ENCODE results near the gene MSRB3. TPM values are rescaled to one million over a fixed set of nuclear protein-coding genes. Genes with fewer than 3 reads are reported as not detected.
A peak's percentile ranks its signal among the peaks of the same experiment; 100 is the strongest.
"Not testable (repeated sequence)": the region's sequence is repeated elsewhere in the genome, so short reads cannot be mapped to it uniquely, and the experiment has no call there.

The MSRB3 gene
- total RNA-seq, 1 experiment from 2014 or later, result 2.8 TPM

GRCh38 chr12:65276916-65277530 is 1.5 kb upstream of the MSRB3 start:
- Histone ChIP-seq H3K36me3 (replicated peaks; ENCODE audit: control insufficient read depth, insufficient read depth, low read length) (no peaks in the 10 kb centered on the region), H3K27me3 (ENCODE audit: control insufficient read depth, insufficient read depth, low read length) (peaks cover 15% of the 10 kb centered on the region), H3K4me3 (ENCODE audit: insufficient read depth, low read depth, low read length) (no peak overlapping the region)
- no peak for DNase-seq

- DNase-seq, result peak; percentile 35
- H3K4me3 ChIP-seq (ENCODE audit: insufficient read depth, low read depth, low read length), result peak overlapping the region; percentile 74
- H3K27me3 ChIP-seq (ENCODE audit: control insufficient read depth, insufficient read depth, low read length), result peaks cover 15% of the 10 kb centered on the region
- H3K36me3 ChIP-seq (replicated peaks; ENCODE audit: control insufficient read depth, insufficient read depth, low read length), result no peaks in the 10 kb centered on the region
Observed at GRCh38 chr12:65277994-65278575, 398 bp upstream of the MSRB3 start.

- no peak for DNase-seq
- peaks cover 15% of the 10 kb centered on the region for H3K27me3 ChIP-seq (ENCODE audit: control insufficient read depth, insufficient read depth, low read length)
- peak overlapping the region; percentile 74 for H3K4me3 ChIP-seq (ENCODE audit: insufficient read depth, low read depth, low read length)
- H3K36me3 ChIP-seq (replicated peaks; ENCODE audit: control insufficient read depth, insufficient read depth, low read length), result no peaks in the 10 kb centered on the region
Observed at GRCh38 chr12:65279369-65280112, 1.1 kb downstream of the MSRB3 start.

- no peak overlapping the region for H3K4me3 ChIP-seq (ENCODE audit: insufficient read depth, low read depth, low read length)
- DNase-seq, result no peak
Observed at GRCh38 chr12:65280306-65280705, 1.8 kb downstream of the MSRB3 start.

GRCh38 chr12:65282840-65283239 is 4.4 kb downstream of the MSRB3 start:
- Histone ChIP-seq H3K4me3 (ENCODE audit: insufficient read depth, low read depth, low read length) (no peak overlapping the region), H3K27me3 (ENCODE audit: control insufficient read depth, insufficient read depth, low read length) (peaks cover 6% of the 10 kb centered on the region), H3K36me3 (replicated peaks; ENCODE audit: control insufficient read depth, insufficient read depth, low read length) (no peaks in the 10 kb centered on the region)
- DNase-seq, result no peak

More at GRCh38 chr12:65280306-65280705, 1.8 kb downstream of the MSRB3 start:
- Histone ChIP-seq H3K36me3 (replicated peaks; ENCODE audit: control insufficient read depth, insufficient read depth, low read length) (no peaks in the 10 kb centered on the region), H3K27me3 (ENCODE audit: control insufficient read depth, insufficient read depth, low read length) (peaks cover 15% of the 10 kb centered on the region)

GRCh38 chr12:65285532-65285931 is 7.0 kb downstream of the MSRB3 start:
- H3K4me3 ChIP-seq (ENCODE audit: insufficient read depth, low read depth, low read length); H3K27me3 ChIP-seq (ENCODE audit: control insufficient read depth, insufficient read depth, low read length); DNase-seq; H3K36me3 ChIP-seq (replicated peaks; ENCODE audit: control insufficient read depth, insufficient read depth, low read length): not testable (repeated sequence)

GRCh38 chr12:65287426-65287825 is 8.9 kb downstream of the MSRB3 start:
- no peaks in the 10 kb centered on the region for H3K27me3 ChIP-seq (ENCODE audit: control insufficient read depth, insufficient read depth, low read length)
- no peak overlapping the region for H3K4me3 ChIP-seq (ENCODE audit: insufficient read depth, low read depth, low read length)
- no peak for DNase-seq
- no peaks in the 10 kb centered on the region for H3K36me3 ChIP-seq (replicated peaks; ENCODE audit: control insufficient read depth, insufficient read depth, low read length)

GRCh38 chr12:65292241-65292640 is 13.8 kb downstream of the MSRB3 start:
- no peaks in the 10 kb centered on the region for H3K27me3 ChIP-seq (ENCODE audit: control insufficient read depth, insufficient read depth, low read length)
- H3K36me3 ChIP-seq (replicated peaks; ENCODE audit: control insufficient read depth, insufficient read depth, low read length), result no peaks in the 10 kb centered on the region
- no peak for DNase-seq
- H3K4me3 ChIP-seq (ENCODE audit: insufficient read depth, low read depth, low read length), result no peak overlapping the region

- H3K36me3 ChIP-seq (replicated peaks; ENCODE audit: control insufficient read depth, insufficient read depth, low read length), result no peaks in the 10 kb centered on the region
- H3K27me3 ChIP-seq (ENCODE audit: control insufficient read depth, insufficient read depth, low read length), result no peaks in the 10 kb centered on the region
- no peak for DNase-seq
- no peak overlapping the region for H3K4me3 ChIP-seq (ENCODE audit: insufficient read depth, low read depth, low read length)
Observed at GRCh38 chr12:65293735-65294134, 15.3 kb downstream of the MSRB3 start.

GRCh38 chr12:65294641-65295262 is 16.3 kb downstream of the MSRB3 start:
- no peaks in the 10 kb centered on the region for H3K27me3 ChIP-seq (ENCODE audit: control insufficient read depth, insufficient read depth, low read length)

GRCh38 chr12:65296508-65297265 is 18.2 kb downstream of the MSRB3 start:
- Histone ChIP-seq H3K4me3 (ENCODE audit: insufficient read depth, low read depth, low read length) (no peak overlapping the region), H3K27me3 (ENCODE audit: control insufficient read depth, insufficient read depth, low read length) (no peaks in the 10 kb centered on the region), H3K36me3 (replicated peaks; ENCODE audit: control insufficient read depth, insufficient read depth, low read length) (no peaks in the 10 kb centered on the region)
- no peak for DNase-seq

More at GRCh38 chr12:65294641-65295262, 16.3 kb downstream of the MSRB3 start:
- Histone ChIP-seq H3K4me3 (ENCODE audit: insufficient read depth, low read depth, low read length) (no peak overlapping the region), H3K36me3 (replicated peaks; ENCODE audit: control insufficient read depth, insufficient read depth, low read length) (no peaks in the 10 kb centered on the region)
- DNase-seq, result no peak

- H3K4me3 ChIP-seq (ENCODE audit: insufficient read depth, low read depth, low read length), result no peak overlapping the region
- H3K27me3 ChIP-seq (ENCODE audit: control insufficient read depth, insufficient read depth, low read length), result no peaks in the 10 kb centered on the region
- H3K36me3 ChIP-seq (replicated peaks; ENCODE audit: control insufficient read depth, insufficient read depth, low read length), result no peaks in the 10 kb centered on the region
- DNase-seq, result no peak
Observed at GRCh38 chr12:65300097-65300496, 21.6 kb downstream of the MSRB3 start.

- no peak for DNase-seq
- no peak overlapping the region for H3K4me3 ChIP-seq (ENCODE audit: insufficient read depth, low read depth, low read length)
- no peaks in the 10 kb centered on the region for H3K36me3 ChIP-seq (replicated peaks; ENCODE audit: control insufficient read depth, insufficient read depth, low read length)
- H3K27me3 ChIP-seq (ENCODE audit: control insufficient read depth, insufficient read depth, low read length), result no peaks in the 10 kb centered on the region
Observed at GRCh38 chr12:65300679-65301349, 22.3 kb downstream of the MSRB3 start.

- no peak overlapping the region for H3K4me3 ChIP-seq (ENCODE audit: insufficient read depth, low read depth, low read length)
- DNase-seq, result no peak
- H3K27me3 ChIP-seq (ENCODE audit: control insufficient read depth, insufficient read depth, low read length), result no peaks in the 10 kb centered on the region
- no peaks in the 10 kb centered on the region for H3K36me3 ChIP-seq (replicated peaks; ENCODE audit: control insufficient read depth, insufficient read depth, low read length)
Observed at GRCh38 chr12:65302891-65303290, 24.4 kb downstream of the MSRB3 start.

All from H7 (cell line).